RPMI8226 (cell line): ENCODE data around the gene ANKRD11.
A peak's percentile ranks its signal among the peaks of the same experiment; 100 is the strongest.

Experiments
- DNase-seq: peaks from one replicate; pipeline ENCODE4 v3.0.0-alpha.2; 2015

Gene ANKRD11

DNA sequence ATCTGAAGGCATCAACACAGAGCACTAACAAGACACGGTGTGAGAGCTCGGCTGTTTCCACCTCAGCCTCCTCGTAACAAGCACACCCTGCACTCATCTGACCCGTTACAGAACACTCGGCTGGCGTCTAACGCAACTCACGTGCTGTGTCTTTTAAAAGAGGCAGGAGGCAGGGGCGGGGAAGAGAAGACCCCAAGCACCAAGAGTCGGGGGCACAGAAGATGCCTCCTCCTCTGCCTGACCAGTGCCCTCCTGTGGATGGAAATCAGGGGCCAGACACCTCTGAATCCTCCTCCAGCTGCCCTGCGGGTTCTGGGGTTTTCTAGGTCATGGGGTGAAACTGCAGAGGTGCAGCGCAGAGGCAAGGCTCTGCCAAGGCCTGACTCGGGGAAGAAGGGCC lies 198.6 kb downstream of the ANKRD11 start:
- DNase-seq = no peak

DNA sequence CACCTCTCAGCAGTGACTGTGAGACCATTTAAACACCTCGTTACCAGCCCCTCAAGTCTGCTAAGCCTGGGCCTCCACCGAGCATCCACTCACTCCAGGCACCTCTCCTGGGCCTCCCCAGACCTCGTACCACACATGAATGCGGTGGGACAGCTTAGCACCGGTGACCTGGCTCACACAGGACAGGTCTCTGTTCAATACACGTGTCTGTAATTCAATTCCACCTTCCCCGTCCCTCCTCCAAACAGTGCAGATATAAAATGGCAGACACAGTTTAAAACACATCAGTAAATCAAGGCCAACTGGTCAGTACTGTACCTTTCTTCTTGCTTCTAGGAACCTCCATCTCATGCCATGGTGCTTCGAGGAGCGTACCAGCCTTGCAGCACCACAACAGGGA lies 199.0 kb downstream of the ANKRD11 start:
- DNase-seq = no peak

DNA sequence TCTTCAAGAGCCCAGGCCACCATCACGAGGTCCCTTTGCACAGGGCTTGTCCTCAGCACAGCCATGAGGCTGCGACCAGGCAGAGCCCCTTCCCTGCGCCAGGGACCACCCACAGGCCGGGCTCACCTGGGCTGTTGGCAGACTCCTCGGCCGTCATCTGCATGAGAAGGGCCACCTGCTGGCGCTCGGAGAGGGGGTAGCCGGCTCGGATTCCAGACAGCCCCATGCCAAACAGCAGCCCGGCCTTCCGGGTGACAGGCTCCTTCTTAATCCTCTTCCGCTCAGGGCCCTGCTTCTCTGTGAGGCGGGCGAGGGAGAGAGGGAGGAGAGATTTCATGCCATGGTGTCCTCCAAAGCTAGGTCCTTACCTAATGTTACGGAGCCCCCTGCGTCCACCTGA lies 199.5 kb downstream of the ANKRD11 start:
- no peak for DNase-seq

DNA sequence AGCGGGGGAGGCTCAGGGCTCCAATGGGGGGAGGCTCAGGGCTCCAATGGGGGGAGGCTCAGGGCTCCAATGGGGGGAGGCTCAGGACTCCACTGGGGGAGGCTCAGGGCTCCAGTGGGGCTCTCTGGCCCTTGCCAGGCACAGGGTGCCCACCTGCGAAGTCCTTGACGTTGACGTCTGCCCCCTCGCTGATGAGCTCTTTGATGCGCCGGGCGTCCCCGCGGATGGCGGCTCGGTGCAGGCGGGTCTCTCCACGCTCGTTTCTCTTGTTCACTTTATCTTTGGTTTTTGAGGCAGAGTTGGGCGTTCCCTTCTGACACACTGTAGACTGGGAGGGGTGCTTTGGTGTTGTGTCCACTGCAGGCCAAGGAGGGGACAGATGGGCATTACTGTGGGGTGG lies 199.9 kb downstream of the ANKRD11 start:
- no peak for DNase-seq

DNA sequence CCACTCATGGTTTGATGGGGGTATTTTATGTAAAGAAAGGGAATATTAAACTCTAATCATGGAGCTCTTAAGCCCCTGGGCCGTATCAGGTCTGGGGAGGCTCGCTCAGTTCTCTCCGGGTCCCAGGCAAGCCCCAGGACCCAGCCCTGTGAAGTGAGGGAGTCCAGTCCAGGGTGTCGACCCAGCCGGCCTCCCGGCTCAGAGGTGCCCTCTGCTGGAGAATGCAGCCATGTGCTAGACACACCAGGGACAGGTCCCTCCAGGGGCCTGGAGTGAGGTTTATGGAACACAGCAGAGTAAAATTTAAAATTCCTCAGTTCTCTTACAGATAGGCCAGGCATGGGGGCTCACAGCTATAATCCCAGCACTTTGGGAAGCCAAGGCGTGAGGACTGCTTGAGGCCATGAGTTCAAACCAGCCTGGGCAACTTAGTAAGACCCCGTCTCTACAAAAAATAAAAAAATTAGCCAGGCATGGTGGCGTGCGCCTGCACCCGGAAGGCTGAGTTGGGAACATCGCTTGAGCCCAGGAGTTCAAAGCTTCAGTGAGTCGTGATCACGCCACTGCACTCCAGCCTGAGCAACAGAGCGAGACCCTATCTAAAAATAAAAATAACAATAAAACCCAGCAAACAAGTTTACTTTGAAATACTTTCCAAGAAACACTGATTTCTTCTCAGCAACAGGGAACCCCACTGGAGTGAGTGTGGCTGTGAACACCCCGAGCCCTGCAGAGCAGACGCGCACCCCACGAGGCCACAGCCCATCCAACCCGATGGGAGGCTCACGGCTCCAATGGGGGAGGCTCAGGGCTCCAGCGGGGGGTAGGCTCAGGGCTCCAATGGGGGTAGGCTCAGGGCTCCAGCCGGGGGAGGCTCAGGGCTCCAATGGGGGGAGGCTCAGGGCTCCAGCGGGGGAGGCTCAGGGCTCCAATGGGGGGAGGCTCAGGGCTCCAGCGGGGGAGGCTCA lies 200.6 kb downstream of the ANKRD11 start:
- DNase-seq = peak; percentile 48

DNA sequence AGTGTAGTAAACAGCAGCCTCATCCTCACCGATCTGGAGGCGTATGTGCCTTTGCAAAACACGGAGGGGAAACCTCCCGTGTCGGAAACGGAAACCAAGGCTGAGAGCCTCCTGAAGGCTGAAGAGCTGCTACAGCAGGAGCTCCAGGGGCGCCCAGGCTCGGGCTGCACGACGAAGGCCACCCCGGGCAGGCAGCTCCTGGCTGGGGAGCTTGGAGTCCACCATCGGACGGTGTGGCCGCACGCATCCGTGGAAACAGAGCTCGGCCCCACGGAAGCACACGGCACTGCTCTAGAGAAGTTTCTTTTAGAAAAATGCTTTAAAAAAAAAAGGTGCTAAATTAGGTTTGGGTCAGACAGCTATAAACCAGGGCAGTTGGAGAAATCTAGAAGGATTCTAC lies 201.4 kb downstream of the ANKRD11 start:
- no peak for DNase-seq

DNA sequence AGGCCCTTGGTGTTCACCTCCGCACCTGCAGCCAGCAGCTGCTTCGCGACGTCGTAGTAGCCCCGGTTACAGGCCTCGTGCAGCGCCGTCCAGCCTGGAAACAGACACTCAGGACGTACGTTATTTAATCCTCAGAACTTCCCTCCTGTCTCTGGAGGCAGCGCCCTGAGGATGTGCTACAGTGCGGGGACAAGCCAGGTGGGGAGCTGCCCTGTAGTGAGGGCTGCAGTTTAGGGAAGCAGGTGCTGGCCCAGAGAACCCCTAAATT lies 201.8 kb downstream of the ANKRD11 start:
- DNase-seq = no peak

DNA sequence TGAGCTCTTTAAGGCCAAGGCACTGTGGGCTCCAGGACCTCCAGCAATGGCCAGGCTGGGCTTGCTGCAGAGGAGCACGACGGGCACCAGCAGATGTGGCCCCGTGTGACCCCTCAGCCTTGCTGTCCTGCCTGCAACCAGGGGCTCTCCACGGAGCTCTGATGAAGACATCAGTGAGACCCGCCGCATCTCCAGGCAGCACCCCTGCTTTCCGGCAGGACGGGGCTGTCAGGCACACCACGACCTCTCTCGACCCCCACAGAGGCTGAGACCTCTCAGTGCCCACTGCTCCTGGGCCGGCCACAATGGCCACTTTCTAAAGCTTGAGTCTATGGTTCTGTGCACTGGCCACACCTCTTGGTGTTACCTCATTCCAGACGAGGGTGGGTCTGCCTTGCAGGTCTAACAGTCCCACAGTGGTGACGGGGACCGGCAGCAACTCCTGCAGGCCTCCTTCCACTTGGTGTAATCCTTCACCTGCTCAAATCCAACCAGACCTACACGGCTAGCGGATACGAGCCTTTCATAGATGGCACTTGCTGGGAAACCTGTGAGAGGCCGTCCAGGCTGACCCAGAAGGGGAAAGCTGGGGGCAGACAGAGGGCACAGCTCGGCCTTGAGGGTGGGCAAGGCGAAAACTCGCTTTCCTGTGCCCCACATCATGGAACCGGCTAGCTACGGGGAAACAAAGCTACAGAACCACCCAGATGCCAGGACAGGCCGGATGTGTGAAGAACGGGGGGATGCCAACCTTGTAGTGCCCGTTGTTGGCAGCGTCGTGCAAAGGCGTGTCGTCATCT lies 202.4 kb downstream of the ANKRD11 start:
- DNase-seq = no peak

DNA sequence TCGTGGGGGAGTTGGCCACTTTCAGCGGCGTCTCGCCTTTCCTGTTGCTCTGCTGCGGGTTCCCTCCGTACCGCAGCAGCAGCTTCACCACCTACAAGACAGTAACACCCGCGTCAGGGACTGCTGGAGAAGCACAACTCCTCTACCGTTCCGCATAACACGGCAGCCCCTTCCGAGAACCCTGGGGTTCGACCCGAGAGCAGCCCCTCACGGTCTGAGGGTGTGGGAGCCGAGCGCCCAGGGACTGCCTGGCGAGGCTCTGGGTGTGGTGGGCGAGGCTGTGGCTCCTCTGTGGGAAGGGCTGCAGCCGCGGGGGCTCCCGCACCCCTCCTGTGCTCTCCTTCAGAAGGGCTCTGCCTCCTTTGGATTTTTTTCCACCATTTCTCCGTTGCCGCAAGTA lies 204.3 kb downstream of the ANKRD11 start:
- DNase-seq = no peak

DNA sequence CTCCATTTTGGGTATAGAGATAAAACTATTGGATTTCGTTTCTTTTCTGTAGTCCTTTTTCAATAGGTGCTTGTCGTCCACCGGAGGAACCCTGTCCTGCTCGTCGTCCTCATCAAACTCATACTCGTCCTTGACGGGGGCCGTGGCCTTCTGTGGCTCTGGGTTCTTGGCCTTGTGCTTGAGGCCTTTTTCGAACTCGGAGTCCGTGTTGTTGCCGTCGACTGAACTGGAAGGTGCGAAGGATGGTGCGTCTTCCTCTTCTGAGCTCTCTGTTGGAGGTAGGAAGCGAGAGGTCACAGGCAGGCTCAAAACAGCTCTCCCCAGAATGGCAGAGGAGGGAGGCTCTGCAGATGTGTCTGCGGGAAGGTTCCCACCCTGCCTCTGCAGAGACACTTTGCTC lies 205.0 kb downstream of the ANKRD11 start:
- no peak for DNase-seq

DNA sequence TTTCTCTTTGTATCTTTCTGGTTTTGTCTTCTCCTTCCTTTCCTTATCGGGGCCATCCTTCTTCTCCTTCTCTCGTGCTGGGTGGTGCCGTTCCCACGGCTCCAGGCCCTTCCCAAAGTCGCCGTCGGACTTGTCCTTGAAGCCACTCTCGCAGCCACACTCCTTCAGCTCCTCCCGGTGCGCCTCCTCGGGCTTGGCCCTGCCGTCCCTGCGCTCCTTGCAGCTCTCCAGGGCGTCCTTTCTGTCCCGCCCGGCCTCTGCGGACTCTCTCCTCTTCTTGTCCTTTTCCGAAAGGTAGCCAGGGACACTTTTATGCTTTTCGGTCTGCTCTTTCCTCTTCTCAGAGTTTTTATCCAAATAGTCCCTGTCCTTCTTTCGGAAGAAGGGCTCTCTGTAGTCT lies 206.9 kb downstream of the ANKRD11 start:
- DNase-seq = no peak

DNA sequence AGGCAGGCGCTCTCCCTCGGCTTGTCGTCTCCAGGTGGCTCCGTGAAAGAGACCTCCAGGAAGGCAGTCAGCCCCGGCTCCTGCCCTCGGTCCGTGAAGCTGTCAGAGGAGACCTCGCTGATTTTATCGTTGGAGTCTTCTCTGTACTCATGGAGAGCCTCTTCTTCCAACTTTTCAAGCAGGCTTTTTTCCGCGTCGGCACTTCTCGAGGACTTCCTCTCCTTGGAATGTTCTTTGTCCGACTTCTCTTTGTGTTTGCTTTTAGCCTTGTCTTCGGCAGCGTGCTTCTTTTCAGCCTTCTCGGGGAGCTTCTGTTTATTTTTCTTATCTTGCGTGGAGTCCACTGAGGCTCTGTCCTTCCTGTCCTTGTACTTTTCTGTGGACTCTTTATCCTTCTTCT lies 207.8 kb downstream of the ANKRD11 start:
- DNase-seq = no peak

DNA sequence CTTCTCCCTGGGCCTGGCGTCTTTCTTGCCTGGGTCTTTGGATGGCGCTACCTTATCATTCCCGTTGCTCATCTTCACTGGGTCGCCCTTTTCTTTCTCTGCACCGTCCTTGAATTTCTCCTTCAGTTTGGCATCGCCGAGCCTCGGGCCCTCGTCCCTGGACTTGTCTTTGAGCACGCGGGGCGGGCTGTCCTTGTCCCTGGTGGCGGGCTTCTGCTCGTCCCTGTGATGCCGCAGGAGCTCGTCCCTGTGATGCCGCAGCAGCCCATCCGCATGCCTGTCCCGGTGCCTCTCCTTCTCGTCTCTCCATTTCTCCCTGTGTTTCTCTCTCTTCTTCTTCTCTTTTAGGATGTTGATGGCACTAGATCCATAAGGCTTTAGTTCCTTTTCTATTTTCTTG lies 208.5 kb downstream of the ANKRD11 start:
- no peak for DNase-seq

DNA sequence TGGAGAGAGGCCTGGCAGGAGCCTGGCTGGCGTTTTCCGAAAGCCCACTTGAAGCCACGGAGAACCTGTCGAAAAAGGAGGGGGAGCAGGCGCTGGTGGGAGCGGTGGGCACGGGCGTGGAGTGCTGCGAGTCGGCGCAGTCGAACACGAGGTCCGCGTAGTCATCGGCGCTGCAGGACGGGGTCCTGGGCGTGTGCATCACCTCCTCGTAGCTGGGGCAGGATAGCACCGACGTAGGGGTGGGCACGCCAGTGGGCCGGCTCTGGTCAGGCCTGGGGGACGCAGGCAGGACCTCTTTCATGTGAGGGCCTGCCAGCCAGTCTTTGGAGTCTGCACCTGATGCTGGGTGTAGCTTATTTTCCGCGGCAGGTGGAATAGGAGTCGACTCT lies 209.2 kb downstream of the ANKRD11 start:
- DNase-seq = no peak

DNA sequence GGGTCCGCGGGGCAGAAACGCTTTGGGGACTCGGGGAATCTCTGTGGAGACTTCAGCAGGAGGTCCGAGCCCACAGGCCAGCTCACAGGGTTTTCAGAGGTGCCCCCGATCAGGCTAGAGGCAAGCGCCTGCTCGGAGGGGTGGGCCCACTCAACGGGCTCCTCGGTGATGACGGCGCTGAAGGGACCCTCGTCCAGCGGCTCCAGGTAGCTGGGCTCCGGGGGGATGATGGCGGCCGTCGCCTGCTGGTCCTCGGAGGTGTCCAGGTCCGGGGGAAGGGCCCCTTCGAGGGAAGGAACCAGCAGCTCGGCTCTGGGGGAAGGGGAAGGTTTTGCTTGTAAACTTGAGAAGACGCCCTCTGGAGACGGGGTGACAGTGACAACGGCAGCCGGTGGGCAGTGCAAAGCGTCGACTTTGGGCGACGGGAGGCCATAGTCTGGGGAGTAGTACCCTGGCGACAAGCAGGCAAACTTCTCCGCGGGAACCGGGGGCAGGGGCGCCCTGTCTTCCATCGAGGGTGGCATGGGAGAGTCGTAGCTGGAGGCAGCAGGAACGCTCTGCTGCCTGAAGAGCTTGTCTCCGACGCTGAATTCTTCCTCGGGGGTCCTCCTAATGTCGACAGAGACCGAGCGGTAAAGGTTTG lies 209.7 kb downstream of the ANKRD11 start:
- no peak for DNase-seq

DNA sequence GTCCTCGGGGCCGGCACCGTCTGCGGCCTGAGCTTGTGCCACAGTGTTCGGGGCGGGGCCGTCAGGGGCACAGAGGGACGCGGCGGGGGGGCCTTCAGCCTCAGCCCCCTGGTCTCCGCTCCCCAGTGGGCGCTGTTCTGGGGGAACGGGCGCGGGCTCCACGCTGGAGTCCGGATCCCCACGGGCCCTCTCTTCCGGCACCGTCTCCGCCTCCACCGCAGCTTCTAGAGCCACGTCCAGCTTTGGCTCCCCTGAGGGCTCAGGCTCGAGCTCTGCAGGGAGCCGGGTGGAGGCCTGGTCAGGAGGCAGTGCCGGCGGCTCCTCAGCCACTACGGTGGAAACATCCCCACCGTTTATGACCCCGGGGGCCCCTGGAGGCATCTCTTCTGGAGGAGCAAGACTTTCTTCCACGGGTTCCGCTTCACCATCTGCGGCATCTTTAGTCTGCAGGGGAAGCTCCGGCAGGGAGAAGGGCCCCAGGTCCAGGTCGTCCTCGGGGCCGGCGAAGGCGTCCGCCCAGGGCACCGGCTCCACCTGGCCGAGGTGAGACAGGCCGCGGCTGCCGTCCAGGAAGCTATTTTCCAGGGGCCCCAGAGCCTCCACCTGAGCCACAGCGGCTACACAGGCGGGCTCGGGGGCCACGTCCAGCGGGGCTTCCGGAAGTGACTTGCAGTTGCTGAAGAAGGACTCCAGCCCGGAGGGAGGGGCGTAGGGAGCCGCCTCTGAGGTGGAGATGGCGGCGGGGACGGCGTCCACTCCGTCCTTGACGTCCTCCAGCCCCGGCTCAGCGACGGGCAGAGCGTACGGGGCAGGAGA lies 210.5 kb downstream of the ANKRD11 start:
- no peak for DNase-seq

DNA sequence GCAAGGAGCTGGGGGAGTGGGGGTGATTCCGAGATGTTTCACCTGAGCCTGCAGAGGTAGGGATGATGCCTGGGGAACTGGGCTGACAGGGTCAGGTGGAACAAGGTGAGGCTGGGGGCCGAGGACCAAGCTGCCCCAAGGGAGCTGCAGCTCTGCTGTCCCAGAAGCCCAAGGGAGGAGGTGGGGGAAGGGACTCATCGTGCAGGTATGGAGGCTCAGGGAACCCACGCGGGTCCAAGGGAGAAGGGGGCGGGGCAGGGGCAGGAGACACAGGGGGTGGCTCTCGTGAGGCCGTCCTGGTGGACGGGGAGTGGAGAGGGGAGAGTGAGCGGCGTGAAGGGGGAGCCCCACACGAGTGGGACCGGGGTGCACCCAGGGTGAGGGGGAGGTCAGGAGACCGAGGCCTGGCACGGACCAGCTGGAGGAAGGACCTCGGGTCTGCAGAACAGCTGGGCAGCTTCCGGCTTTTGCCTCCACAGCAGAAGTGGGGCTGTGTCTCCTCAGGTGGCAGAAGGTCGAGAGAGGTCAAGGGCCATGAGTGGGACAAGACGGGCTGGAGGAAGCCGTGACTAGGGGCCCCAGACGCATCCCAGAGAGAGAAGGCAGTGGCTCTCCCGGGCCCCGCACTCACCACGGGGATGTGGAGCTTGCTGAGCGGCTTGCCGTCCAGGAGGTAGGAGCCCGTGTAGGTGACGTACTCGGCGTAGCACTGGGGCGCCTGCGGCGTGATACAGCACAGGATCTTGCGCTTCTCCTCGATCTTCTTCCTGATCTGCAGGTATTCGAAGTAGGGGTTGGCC lies 211.7 kb downstream of the ANKRD11 start:
- no peak for DNase-seq

DNA sequence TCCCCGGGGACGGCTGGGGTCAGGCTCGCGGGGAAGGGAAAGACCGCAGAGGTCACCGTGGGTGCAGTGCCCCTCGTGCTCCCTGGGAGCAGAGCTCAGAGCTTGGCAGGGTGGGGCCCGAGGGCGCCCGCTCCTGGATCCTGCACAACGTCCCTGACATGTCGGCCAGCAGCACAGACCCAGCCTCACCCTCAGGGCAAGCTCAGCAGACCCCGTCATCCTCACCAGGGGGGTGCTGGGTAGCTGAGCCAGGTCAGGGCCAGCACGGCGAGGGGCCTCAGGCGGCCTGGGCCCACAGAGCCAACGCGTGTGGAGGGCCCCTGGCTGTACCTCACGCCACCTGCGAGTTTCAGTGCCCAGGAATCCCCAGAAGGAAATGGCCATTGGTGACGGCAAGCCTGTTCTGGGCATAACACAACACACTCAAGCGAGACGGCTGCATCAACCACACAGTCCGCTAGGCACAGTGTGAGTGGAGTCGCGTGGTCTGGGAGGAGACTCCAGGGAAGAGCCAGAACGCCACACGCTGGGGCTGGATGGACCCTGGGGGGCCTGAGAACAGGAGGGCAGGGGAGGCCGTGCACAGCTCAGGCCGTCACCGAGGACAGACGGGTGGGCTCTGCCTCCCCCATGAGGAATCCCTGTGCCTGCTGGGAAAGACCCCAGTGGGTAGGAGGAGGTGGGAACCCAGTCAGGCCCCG lies 212.6 kb downstream of the ANKRD11 start:
- no peak for DNase-seq

DNA sequence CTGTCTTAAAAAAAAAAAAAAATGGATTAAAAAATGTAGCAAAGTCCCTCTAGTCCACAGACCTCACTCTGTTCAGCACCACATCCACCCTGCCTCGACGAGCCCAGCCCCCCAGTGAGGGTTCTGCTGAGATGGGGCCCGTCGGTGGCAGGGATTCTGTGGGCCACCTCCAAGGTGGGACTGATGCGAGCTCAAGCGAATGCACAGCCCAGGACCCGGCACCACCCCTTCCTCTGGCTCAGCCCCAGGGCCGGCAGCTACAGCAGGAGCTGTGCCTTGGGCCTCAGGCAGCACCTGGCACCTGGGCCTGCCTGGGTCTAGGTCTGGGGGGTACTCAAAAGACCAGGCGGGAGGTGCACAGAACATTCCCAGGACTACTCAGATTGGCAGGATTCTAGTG lies 213.3 kb downstream of the ANKRD11 start:
- no peak for DNase-seq

DNA sequence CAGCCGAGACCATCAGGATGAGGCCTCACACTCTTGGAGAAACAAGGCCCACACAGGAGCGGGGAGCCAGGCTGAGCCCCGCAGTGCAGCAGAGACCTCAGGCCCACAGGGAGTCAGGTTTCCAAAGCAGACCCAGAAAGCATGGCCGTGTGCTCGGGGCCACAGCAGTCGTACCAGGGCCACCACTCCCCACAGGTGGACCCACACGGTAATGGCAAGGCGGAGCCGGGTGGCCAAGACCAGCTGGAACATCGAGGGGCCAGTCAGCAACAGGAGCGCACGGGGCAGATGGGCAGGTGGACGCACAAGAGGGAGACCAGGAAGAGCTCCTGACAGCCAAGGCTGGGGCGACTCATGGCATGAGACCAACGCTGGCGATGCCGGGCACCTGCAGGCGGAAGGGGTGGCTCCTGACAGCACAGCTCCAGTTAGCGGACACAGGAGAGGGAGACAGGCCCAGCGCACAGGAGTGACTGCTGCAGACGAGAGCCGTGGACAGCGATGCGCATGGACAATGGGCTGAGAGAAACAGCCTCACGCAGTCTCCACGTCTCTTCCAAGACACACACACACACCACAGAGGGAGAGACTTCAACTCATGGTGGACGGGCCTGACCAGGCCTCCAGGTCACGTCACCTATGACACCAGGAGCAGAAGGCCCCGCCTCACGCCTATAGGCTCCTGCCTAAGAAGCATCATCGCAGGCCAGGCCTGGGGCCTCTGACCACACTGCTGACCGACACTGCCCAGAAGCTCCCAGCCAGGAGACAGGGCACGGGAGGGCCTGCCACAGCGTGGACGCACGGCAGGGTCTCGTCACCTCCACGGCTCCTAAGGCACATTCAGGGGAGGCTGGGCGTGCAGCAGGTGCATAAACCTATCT lies 214.3 kb downstream of the ANKRD11 start:
- DNase-seq = no peak

DNA sequence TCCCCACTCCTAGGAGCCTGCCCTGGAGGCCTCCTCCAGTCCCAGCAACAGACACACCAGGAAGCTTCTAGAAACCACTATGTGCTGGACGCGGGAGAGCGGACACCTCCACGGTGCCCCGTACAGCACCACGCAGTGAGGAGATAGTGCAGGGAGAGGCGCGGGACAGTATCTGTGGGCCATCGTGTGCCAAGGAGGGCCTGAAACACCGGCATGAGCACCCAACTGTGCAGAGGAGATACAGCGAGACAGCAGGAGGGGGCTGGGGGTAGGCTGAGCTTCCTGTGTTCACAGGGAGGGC lies 215.1 kb downstream of the ANKRD11 start:
- no peak for DNase-seq
